ENCODE data around the gene CCNI2. TPM values are rescaled to one million over a fixed set of nuclear protein-coding genes. Genes with fewer than 3 reads are reported as not detected.

CCNI2 gene
- total and polyA plus RNA-seq, 10 of the 15 experiments (the other 5 are each of a cell fraction or from before 2014, with no cell fraction given), result 1.8 to 8.0 (median 3.2) TPM

GRCh38 chr5:132750471-132751230, 3.4 kb downstream of the CCNI2 start:
- no peak overlapping the region for H2AFZ ChIP-seq (ENCODE audit: control insufficient read depth, low read depth, low read length)
- DNase-seq (ENCODE audit: low read depth, low spot score) (peak; percentile 55), FAIRE-seq (no peak), ATAC-seq (peak; percentile 59)
- H3K4me2 ChIP-seq (ENCODE audit: control insufficient read depth, insufficient read depth), result peak overlapping the region; percentile 65
- RAD21 ChIA-PET (ENCODE audit: unreplicated experiment), result interaction anchor here (0.6 to 10.5 kb wide), 23 partner anchors 13 to 353 kb away, joined by 3 to 127 read pairs (median 5); partner anchors contain the start of genes IL13 and KIF3A
- no peaks in the 10 kb centered on the region for H3K36me3 ChIP-seq (ENCODE audit: control insufficient read depth in 2 of 2, insufficient read depth in 2 of 2, low read length in 1 of 2)
- no peak overlapping the region; the same call in 1 of the 2 replicates for H3K4me3 ChIP-seq
- no peaks in the 10 kb centered on the region; the same call in 2 of the 3 replicates for H3K9me3 ChIP-seq (replicated peaks; ENCODE audit: control insufficient read depth, insufficient read depth, low read length)
- TSS peak; percentile 41 for BruUV-seq (replicated peaks)
- peaks cover 25% of the 10 kb centered on the region for H3K4me1 ChIP-seq (ENCODE audit: control insufficient read depth, insufficient read depth, low read length)
- in situ Hi-C loops (cut with MboI) (no loop called here), intact Hi-C loops (cut with micrococcal nuclease; ENCODE audit: unreplicated experiment) (loop anchor here (2.0 to 5.0 kb wide), 3 partner anchors 70 to 223 kb away; no protein-coding TSS in a partner anchor)
- no peak overlapping the region for H3K9ac ChIP-seq (ENCODE audit: control insufficient read depth, insufficient read depth, low read length)
- no peaks in the 10 kb centered on the region for H3K27me3 ChIP-seq (replicated peaks in 1 of 2; ENCODE audit: control insufficient read depth in 2 of 2, insufficient read depth in 2 of 2, low read length in 1 of 2)
- 81% methylated on average over 10 of the region's 10 CpGs for WGBS (ENCODE audit: insufficient coverage, insufficient replicate concordance, low lambda C conversion rate, missing lambda C conversion rate)
- POLR2A ChIA-PET, result interaction anchor here (0.5 to 9.6 kb wide), 14 partner anchors 14 to 247 kb away, joined by 3 to 56 read pairs (median 6); partner anchors contain the start of genes IL4, KIF3A and SEPTIN8
- H4K20me1 ChIP-seq (ENCODE audit: control insufficient read depth, insufficient read depth), result no peaks in the 10 kb centered on the region
- H3K79me2 ChIP-seq (ENCODE audit: control insufficient read depth, insufficient read depth, low read length), result no peaks in the 10 kb centered on the region; the same call in 1 of the 2 replicates
- SMC1A ChIA-PET (ENCODE audit: uncharacterized antibody, unreplicated experiment), result interaction anchor here (0.6 to 11.1 kb wide), 25 partner anchors 11 to 548 kb away, joined by 3 to 129 read pairs (median 4); partner anchors contain the start of genes IL13, IL4, KIF3A and SEPTIN8
- CTCF ChIA-PET, result interaction anchor here (0.6 to 6.3 kb wide), 19 partner anchors 13 to 244 kb away, joined by 3 to 54 read pairs (median 4); partner anchors contain the start of genes KIF3A and SOWAHA
- peak overlapping the region; percentile 32 for H3K27ac ChIP-seq (ENCODE audit: control insufficient read depth, insufficient read depth)
- TF ChIP-seq PAX8 (IDR thresholded peaks at IDR 0.05), result no peak
- no peak for TF ChIP-seq RFX5 (IDR thresholded peaks at IDR 0.05; ENCODE audit: low read depth, low read length)
- peak; percentile 28; the same call in 1 of the 2 replicates for TF ChIP-seq MTA2 (IDR thresholded peaks at IDR 0.05; ENCODE audit: low read depth)
- TF ChIP-seq IKZF1 (conservative IDR thresholded peaks at IDR 0.05), result 0 out of 2 replicates have a peak, but pooled peaks have one; percentile 18
- no peak for TF ChIP-seq HCFC1 (IDR thresholded peaks at IDR 0.05; ENCODE audit: low read length)
- peak; percentile 36 for TF ChIP-seq SMAD1 (IDR thresholded peaks at IDR 0.05; ENCODE audit: low read depth, partially characterized antibody)
- TF ChIP-seq CUX1 (IDR thresholded peaks at IDR 0.05; ENCODE audit: insufficient replicate concordance, low read depth, low read length), result no peak
- peak; percentile 38; the same call in 1 of the 2 replicates for TF ChIP-seq TCF12 (IDR thresholded peaks at IDR 0.05; ENCODE audit: low read depth, low read length)
- TF ChIP-seq BCL3 (IDR thresholded peaks at IDR 0.05; ENCODE audit: borderline replicate concordance, insufficient read depth, low read depth, low read length, poor library complexity, severe bottlenecking), result no peak
- TF ChIP-seq STAT1 (conservative IDR thresholded peaks at IDR 0.05), result no peak
- TF ChIP-seq NR2C2 (IDR thresholded peaks at IDR 0.05; ENCODE audit: borderline replicate concordance, control insufficient read depth, insufficient read length, low read depth), result no peak
- TF ChIP-seq POLR2AphosphoS5 (IDR thresholded peaks at IDR 0.05; ENCODE audit: low read length), result peak; percentile 38; the same call in 1 of the 2 replicates
- no peak for TF ChIP-seq HDAC6 (IDR thresholded peaks at IDR 0.05; ENCODE audit: unreplicated experiment)
- no peak for TF ChIP-seq FOXM1 (IDR thresholded peaks at IDR 0.05; ENCODE audit: low read depth, low read length)
